MM.1S (cell line): ENCODE measurements around the gene MDH1B.
"Not testable (repeated sequence)": the region's sequence is repeated elsewhere in the genome, so short reads cannot be mapped to it uniquely, and the experiment has no call there.

Experiments used
- DNase-seq: peaks from one replicate; pipeline ENCODE4 v3.0.0-alpha.2; 2015
- H2AFZ ChIP-seq: fragments of 300-600 bp; sonication (generic); 2 replicates; pipeline ENCODE4 v1.6.0; 2016; ENCODE audit warnings: antibody characterized with exemption, low read length
- H3F3A ChIP-seq: fragments of 300-600 bp; sonication (generic); 2 replicates; pipeline ENCODE4 v1.6.1; 2016; ENCODE audit warnings: mild to moderate bottlenecking, antibody characterized with exemption, low read length, moderate library complexity, mixed read lengths; ENCODE audit not compliant: insufficient read depth
- H3K27ac ChIP-seq: fragments of 300-600 bp; sonication (generic); 2 replicates; pipeline ENCODE4 v1.5.1; 2016; ENCODE audit warnings: mild to moderate bottlenecking, low read length
- H3K27me3 ChIP-seq: fragments of 300-600 bp; sonication (generic); replicated peaks from 2 replicates; pipeline ENCODE4 v1.6.0; 2016; ENCODE audit warnings: low read length; ENCODE audit not compliant: insufficient read depth
- H3K36me3 ChIP-seq: fragments of 300-600 bp; sonication (generic); replicated peaks from 2 replicates; pipeline ENCODE4 v1.6.1; 2016; ENCODE audit warnings: mild to moderate bottlenecking, low read length, mixed read lengths; ENCODE audit not compliant: insufficient read depth
- H3K4me1 ChIP-seq: fragments of 300-600 bp; sonication (generic); 2 replicates; pipeline ENCODE4 v1.6.1; 2016; ENCODE audit warnings: low read length, mixed read lengths
- H3K4me2 ChIP-seq: fragments of 300-600 bp; sonication (generic); 2 replicates; pipeline ENCODE4 v1.6.0; 2016; ENCODE audit warnings: low read depth, low read length
- H3K4me3 ChIP-seq: fragments of 300-600 bp; sonication (generic); 2 replicates; pipeline ENCODE4 v1.5.1; 2016; ENCODE audit warnings: low read length, mixed read lengths
- H3K79me2 ChIP-seq: fragments of 300-600 bp; sonication (generic); 2 replicates; pipeline ENCODE4 v1.6.1; 2016; ENCODE audit warnings: mixed run types, low read length, mixed read lengths
- H3K9ac ChIP-seq: fragments of 300-600 bp; sonication (generic); 2 replicates; pipeline ENCODE4 v1.6.1; 2016; ENCODE audit warnings: low read length, mixed read lengths
- H3K9me2 ChIP-seq: fragments of 300-600 bp; sonication (generic); replicated peaks from 2 replicates; pipeline ENCODE4 v1.6.1; 2016; ENCODE audit warnings: mild to moderate bottlenecking, low read length, mixed read lengths; ENCODE audit not compliant: insufficient read depth
- H3K9me3 ChIP-seq: fragments of 300-600 bp; sonication (generic); replicated peaks from 2 replicates; pipeline ENCODE4 v1.6.1; 2016; ENCODE audit warnings: mild to moderate bottlenecking, low read length, mixed read lengths; ENCODE audit not compliant: insufficient read depth
- H4K20me1 ChIP-seq: fragments of 300-600 bp; sonication (generic); 2 replicates; pipeline ENCODE4 v1.6.1; 2016; ENCODE audit warnings: mild to moderate bottlenecking, low read length, moderate library complexity, mixed read lengths; ENCODE audit not compliant: insufficient read depth
- EZH2 ChIP-seq: fragments of 300-600 bp; sonication (generic); optimal IDR thresholded peaks from 2 replicates; pipeline ENCODE3; 2017; ENCODE audit warnings: low read depth, mild to moderate bottlenecking, antibody characterized with exemption, low read length, mixed read lengths
- EZH2phosphoT487 ChIP-seq: fragments of 300-600 bp; sonication (generic); IDR thresholded peaks from 2 replicates; pipeline ENCODE4 v1.6.1; 2018; ENCODE audit warnings: antibody characterized with exemption, low read length
- TF ChIP-seq, protein P1 (sequence below): fragments of 300-600 bp; sonication (generic); IDR thresholded peaks from 2 replicates; pipeline ENCODE4 v1.5.1; 2016; ENCODE audit warnings: antibody characterized with exemption, low read length, mixed read lengths

The MDH1B gene

GRCh38 chr2:206765242-206766056 lies at the start of gene MDH1B, which contains the start of gene FASTKD2:
TSS of gene MDH1B (minus strand) at chr2:206765328. CDS start at chr2:206765271, 57 bp downstream.
TSS of gene FASTKD2 (plus strand) at chr2:206765606. CDS start at chr2:206766694, 1,088 bp downstream.
- H3K27ac ChIP-seq: peak within 1 kb of the TSS; percentile 81
- no peaks in the 10 kb centered on the region for H3K36me3 ChIP-seq
- no peaks in the 10 kb centered on the region for H3F3A ChIP-seq

GRCh38 chr2:206814498-206814897 lies 49.4 kb upstream of the MDH1B start:
- no peaks in the 10 kb centered on the region for H3K9me2 ChIP-seq
- H2AFZ ChIP-seq: no peak overlapping the region
- TF ChIP-seq EZH2phosphoT487 (no peak), EZH2 (no peak)
- TF ChIP-seq, protein P1, sequence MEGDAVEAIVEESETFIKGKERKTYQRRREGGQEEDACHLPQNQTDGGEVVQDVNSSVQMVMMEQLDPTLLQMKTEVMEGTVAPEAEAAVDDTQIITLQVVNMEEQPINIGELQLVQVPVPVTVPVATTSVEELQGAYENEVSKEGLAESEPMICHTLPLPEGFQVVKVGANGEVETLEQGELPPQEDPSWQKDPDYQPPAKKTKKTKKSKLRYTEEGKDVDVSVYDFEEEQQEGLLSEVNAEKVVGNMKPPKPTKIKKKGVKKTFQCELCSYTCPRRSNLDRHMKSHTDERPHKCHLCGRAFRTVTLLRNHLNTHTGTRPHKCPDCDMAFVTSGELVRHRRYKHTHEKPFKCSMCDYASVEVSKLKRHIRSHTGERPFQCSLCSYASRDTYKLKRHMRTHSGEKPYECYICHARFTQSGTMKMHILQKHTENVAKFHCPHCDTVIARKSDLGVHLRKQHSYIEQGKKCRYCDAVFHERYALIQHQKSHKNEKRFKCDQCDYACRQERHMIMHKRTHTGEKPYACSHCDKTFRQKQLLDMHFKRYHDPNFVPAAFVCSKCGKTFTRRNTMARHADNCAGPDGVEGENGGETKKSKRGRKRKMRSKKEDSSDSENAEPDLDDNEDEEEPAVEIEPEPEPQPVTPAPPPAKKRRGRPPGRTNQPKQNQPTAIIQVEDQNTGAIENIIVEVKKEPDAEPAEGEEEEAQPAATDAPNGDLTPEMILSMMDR: no peak
- no peaks in the 10 kb centered on the region for H3K36me3 ChIP-seq
- no peaks in the 10 kb centered on the region for H3K79me2 ChIP-seq
- no peak overlapping the region for H3K27ac ChIP-seq
- no peak overlapping the region for H3K9ac ChIP-seq
- no peaks in the 10 kb centered on the region for H3K9me3 ChIP-seq
- no peak overlapping the region for H3K4me3 ChIP-seq
- no peaks in the 10 kb centered on the region for H3F3A ChIP-seq
- no peaks in the 10 kb centered on the region for H4K20me1 ChIP-seq
- DNase-seq: no peak
- no peaks in the 10 kb centered on the region for H3K4me1 ChIP-seq
- no peak overlapping the region for H3K4me2 ChIP-seq
- H3K27me3 ChIP-seq: no peaks in the 10 kb centered on the region

More at GRCh38 chr2:206765242-206766056, at the start of gene MDH1B, which contains the start of gene FASTKD2:
- TF ChIP-seq EZH2phosphoT487 (no peak), EZH2 (no peak)
- TF ChIP-seq, protein P1: no peak
- peak; percentile 91 for DNase-seq
- no peaks in the 10 kb centered on the region for H3K9me2 ChIP-seq
- peak within 1 kb of the TSS; percentile 96 for H3K9ac ChIP-seq
- peak within 1 kb of the TSS; percentile 92 for H3K4me3 ChIP-seq
- no peaks in the 10 kb centered on the region for H4K20me1 ChIP-seq
- peaks cover 19% of the 10 kb centered on the region for H3K27me3 ChIP-seq
- peak within 1 kb of the TSS; percentile 96 for H2AFZ ChIP-seq
- H3K4me2 ChIP-seq: peak within 1 kb of the TSS; percentile 55
- H3K4me1 ChIP-seq: 0 out of 2 replicates have a peak, but pooled peaks cover 11% of the 10 kb centered on the region
- H3K9me3 ChIP-seq: no peaks in the 10 kb centered on the region
- peaks cover 34% of the 10 kb centered on the region for H3K79me2 ChIP-seq

- H3K4me3 ChIP-seq, H3F3A ChIP-seq: not testable (repeated sequence)
Observed at GRCh38 chr2:206812471-206812870, 47.3 kb upstream of the MDH1B start.

DNA sequence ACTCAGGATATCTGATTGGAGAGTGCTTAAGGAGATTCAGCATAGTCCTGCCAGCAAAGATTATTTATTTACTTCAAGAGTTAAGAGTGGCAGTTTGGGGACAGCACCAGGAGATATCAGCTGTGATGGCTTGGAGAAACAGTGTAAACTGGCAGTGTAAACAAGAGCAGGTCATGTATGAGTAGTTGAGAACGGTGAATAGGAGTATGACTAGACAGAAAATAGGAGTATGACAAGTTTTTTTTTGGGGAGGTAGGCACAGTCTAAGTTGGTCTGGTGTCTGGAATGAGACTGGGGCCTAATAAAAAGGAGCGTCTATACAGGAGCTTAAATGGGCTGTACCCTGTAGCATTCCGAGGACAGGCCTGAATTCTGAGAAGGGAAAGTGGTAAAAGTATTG lies 42.5 kb upstream of the MDH1B start:
- H3K9me3 ChIP-seq, H2AFZ ChIP-seq, H3K27ac ChIP-seq, H3F3A ChIP-seq, H3K9me2 ChIP-seq, H3K4me1 ChIP-seq, DNase-seq, H3K4me2 ChIP-seq, H3K4me3 ChIP-seq, H4K20me1 ChIP-seq, H3K79me2 ChIP-seq, H3K36me3 ChIP-seq, H3K27me3 ChIP-seq, H3K9ac ChIP-seq: not testable (repeated sequence)

More at GRCh38 chr2:206812471-206812870, 47.3 kb upstream of the MDH1B start:
- not testable (repeated sequence) for H3K4me1 ChIP-seq, H3K9me3 ChIP-seq, H3K27ac ChIP-seq, DNase-seq, H3K4me2 ChIP-seq, H3K9ac ChIP-seq, H3K36me3 ChIP-seq, H3K9me2 ChIP-seq, H2AFZ ChIP-seq, H4K20me1 ChIP-seq, H3K27me3 ChIP-seq, H3K79me2 ChIP-seq
